Thyroid gland (tissue), 4 donors: ENCODE measurements around the gene MON2. TPM values are rescaled to one million over a fixed set of nuclear protein-coding genes. Genes with fewer than 3 reads are reported as not detected.
A peak's percentile ranks its signal among the peaks of the same experiment; 100 is the strongest.

ENCODE experiments used
- DNase-seq, 2 donors: peaks; one replicate each; pipeline ENCODE4 v3.0.0-alpha.2; 2019
- H3K27ac ChIP-seq, 3 donors: fragments of 200-600 bp; sonication (generic); 1 replicate in 2 of 3; 2 replicates in 1 of 3; pipeline ENCODE4 v1.5.1; 2016 to 2019; ENCODE audit warnings: mild to moderate bottlenecking in 1 of 3, moderate library complexity in 1 of 3
- H3K27me3 ChIP-seq: fragments of 200-600 bp; sonication (generic); one replicate; pipeline ENCODE4 v1.5.1; 2019
- H3K36me3 ChIP-seq, 2 donors: fragments of 200-600 bp; sonication (generic); one replicate each; pipeline ENCODE4 v1.5.1; 2016 to 2019
- H3K4me1 ChIP-seq, 2 donors: fragments of 200-600 bp; sonication (generic); one replicate each; pipeline ENCODE4 v1.5.1; 2017 to 2019
- H3K4me3 ChIP-seq, 3 donors: fragments of 200-600 bp; sonication (generic); replicated peaks in 1 of 3; 1 replicate in 2 of 3; 2 replicates in 1 of 3; pipeline ENCODE4 v1.5.1; 2016; ENCODE audit warnings: mild to moderate bottlenecking in 1 of 3
- H3K9me3 ChIP-seq: fragments of 200-600 bp; sonication (generic); one replicate; pipeline ENCODE4 v1.5.1; 2017
- POLR2A ChIP-seq, 2 donors: fragments of 450-650 bp; IDR thresholded peaks; one replicate each; pipeline ENCODE4 v1.6.1; 2017; ENCODE audit warnings: antibody characterized with exemption in 2 of 2, mild to moderate bottlenecking in 2 of 2, moderate library complexity in 1 of 2
- WGBS, 2 donors: methylation state at CpG; one replicate each; pipeline ENCODE4 v1.1.5; 2017; 5-methylcytosine and 5-hydroxymethylcytosine counted together
- intact Hi-C: fragments of 100-400 bp; cut with DNase I; formaldehyde crosslinking; loops from one replicate; pipeline ENCODE4 v1.15.1; 2023
- total RNA-seq, 4 donors: library from RNA; depleted of rRNA; stranded (reverse); fragments of >200 nt; gene quantifications; one replicate each; pipeline ENCODE4 v1.2.3, GENCODE V29; 2016
- TF ChIP-seq, protein P1 (sequence below), 6 experiments: fragments of 200-600 bp in 3 of 6; fragments of 450-650 bp in 3 of 6; sonication (generic) in 3 of 6; IDR thresholded peaks; one replicate each; pipeline ENCODE4 v1.5.1; 2016 to 2019; ENCODE audit warnings: antibody characterized with exemption in 6 of 6, mild to moderate bottlenecking in 2 of 6, inconsistent platforms in 1 of 6, moderate library complexity in 1 of 6

Gene MON2
- total RNA-seq, 4 donors from 2014 or later = 109 to 189 (median 126) TPM

DNA sequence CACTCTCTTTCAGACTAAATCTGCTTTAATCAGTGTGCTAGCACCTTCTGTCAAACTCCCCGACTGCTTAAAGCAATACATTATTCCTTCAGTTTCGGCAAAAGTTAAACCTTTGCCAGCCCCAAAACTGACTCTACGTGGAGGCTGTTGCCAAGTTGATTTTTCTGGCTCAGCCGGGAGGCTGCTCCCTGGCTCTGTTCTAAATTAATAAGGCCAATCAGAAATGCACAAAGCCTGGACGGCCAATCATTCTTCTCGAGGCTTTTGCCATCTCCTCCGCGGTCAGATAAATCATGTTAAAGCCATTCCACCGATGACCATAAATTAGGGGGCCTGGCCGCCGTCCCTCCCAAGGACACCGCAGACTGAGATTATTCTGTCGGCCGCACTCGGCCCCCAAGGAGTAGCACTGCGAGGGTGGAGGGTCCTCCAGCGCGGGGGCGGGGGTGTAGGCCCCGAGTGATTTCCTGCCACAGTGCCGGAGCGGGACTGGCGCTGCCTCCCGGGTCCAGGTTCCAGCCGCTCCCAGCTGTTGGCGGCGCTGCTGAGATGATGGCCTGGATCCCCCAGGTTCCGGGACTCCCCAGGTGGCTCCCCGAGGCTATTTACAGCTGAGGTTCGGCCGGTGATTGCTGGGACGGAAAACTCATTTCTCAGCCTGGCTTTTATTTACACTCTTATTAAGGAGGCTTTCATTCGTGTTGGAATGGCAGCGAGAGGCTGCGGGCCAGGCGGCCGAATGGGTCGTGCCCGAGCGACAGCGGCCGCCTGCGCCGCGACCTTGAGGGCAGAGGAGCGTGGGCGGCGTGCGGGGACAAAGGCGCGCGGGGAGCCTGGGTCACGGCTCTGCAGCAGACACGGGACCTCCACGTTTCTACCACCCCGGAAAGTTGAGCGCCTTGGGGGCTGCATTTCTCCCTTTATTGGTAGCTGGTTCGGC, 165.1 kb downstream of the MON2 start:
- Histone ChIP-seq H3K27me3 (no peaks in the 10 kb centered on the region), H3K4me1 (peaks cover 22 to 54% of the 10 kb centered on the region in 2 donors), H3K4me3 (peak overlapping the region; percentile 2 to 24 (median 9)), H3K27ac (peak overlapping the region; percentile 24 to 82 (median 71)), H3K9me3 (no peaks in the 10 kb centered on the region), H3K36me3 (no peaks in the 10 kb centered on the region)
- WGBS, 2 donors = 28% methylated on average over 37 to 55 of the region's 58 CpGs
- intact Hi-C loops = no loop called here
- DNase-seq = peak; percentile 52 to 54
- TF ChIP-seq POLR2A (IDR thresholded peaks at IDR 0.05) = peak in 1 of 2 donors; percentile 33
- TF ChIP-seq, protein P1, sequence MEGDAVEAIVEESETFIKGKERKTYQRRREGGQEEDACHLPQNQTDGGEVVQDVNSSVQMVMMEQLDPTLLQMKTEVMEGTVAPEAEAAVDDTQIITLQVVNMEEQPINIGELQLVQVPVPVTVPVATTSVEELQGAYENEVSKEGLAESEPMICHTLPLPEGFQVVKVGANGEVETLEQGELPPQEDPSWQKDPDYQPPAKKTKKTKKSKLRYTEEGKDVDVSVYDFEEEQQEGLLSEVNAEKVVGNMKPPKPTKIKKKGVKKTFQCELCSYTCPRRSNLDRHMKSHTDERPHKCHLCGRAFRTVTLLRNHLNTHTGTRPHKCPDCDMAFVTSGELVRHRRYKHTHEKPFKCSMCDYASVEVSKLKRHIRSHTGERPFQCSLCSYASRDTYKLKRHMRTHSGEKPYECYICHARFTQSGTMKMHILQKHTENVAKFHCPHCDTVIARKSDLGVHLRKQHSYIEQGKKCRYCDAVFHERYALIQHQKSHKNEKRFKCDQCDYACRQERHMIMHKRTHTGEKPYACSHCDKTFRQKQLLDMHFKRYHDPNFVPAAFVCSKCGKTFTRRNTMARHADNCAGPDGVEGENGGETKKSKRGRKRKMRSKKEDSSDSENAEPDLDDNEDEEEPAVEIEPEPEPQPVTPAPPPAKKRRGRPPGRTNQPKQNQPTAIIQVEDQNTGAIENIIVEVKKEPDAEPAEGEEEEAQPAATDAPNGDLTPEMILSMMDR (IDR thresholded peaks at IDR 0.05) = peak in 2 of 6 experiments; percentile 10 to 30

DNA sequence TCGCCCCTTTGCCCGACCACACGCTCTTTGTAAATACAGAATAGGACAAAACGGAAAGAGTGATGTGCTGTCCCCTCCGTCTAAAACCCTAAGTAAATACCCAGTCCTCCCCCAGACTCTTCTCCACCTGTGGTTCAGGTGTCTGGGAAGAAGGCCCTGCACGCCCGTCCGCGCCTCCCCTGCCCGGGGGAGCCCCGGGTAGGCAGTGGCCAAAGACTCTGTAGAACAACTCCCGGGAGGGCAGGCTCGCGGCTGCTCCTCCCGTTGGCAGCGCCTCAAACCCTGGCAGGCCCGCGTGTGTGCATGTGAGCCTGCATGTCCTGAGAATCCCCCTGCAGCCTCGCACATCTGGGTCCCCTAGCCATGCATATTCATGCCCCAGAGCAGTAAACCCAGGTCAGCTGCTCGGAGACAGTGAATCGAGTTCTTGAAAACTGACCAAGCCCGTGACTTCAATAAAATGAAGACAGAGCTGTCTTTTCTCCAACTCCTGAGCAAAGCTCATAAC, 165.8 kb downstream of the MON2 start:
- H3K4me1 ChIP-seq = peaks cover 24 to 54% of the 10 kb centered on the region in 2 donors
- no peaks in the 10 kb centered on the region for H3K9me3 ChIP-seq
- peak overlapping the region in 1 of 3 donors; percentile 24 for H3K4me3 ChIP-seq
- peak overlapping the region; percentile 24 to 82 (median 71) for H3K27ac ChIP-seq
- 17% methylated on average over 11 to 17 of the region's 22 CpGs for WGBS, 2 donors
- peak; percentile 54 to 74 for DNase-seq
- intact Hi-C loops = no loop called here
- H3K36me3 ChIP-seq = no peaks in the 10 kb centered on the region
- no peaks in the 10 kb centered on the region for H3K27me3 ChIP-seq
- TF ChIP-seq, protein P1 (IDR thresholded peaks at IDR 0.05) = no peak
- peak in 1 of 2 donors; percentile 38 for TF ChIP-seq POLR2A (IDR thresholded peaks at IDR 0.05)

DNA sequence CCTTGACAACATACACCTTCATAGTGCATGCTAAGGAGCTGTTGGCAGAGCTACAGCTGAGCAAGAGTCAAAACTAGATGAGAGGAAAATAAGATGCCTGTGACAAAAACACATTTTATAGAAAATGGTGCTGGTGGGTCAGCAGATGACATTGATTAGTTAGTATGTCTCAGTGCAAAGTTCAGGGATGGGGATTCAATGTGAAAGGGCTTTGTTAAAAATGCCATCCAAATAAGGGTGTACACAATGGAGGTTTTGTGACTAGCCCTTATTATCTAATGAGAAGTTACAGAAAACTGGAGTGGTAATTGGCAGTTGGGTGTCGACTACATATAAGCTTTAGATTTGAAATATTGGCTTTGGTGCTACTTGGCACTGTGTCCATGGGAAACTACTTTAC, 169.0 kb downstream of the MON2 start:
- Histone ChIP-seq H3K27me3 (no peaks in the 10 kb centered on the region), H3K36me3 (no peaks in the 10 kb centered on the region), H3K4me3 (no peak overlapping the region), H3K9me3 (no peaks in the 10 kb centered on the region), H3K4me1 (peaks cover 24 to 43% of the 10 kb centered on the region in 2 donors), H3K27ac (peak overlapping the region; percentile 16 to 70 (median 69))
- WGBS, 2 donors = 59 to 81% methylated on average over 1 of the region's 1 CpG
- no peak for DNase-seq
- no peak for TF ChIP-seq POLR2A (IDR thresholded peaks at IDR 0.05)
- TF ChIP-seq, protein P1 (IDR thresholded peaks at IDR 0.05) = no peak
- intact Hi-C loops = no loop called here

DNA sequence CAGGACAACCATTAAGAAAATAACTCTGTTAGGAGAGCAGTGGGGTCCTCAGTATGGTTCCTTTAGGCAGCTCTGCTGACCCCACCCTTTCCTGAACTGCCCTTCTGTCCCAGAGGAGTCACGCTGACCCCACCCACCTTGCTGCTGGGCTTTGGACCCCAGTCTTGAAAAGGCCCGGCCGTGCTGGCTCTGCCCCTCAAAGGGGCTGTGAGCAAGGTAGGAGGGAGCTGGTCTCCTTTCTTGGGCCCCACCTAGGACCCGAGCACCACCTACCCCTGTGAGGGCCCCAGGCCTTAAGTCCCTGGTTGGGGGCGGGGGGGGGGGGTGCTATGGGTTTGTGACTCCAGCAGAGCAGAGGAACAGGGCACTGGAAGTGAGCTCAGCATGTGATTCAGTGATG, 171.1 kb downstream of the MON2 start:
- H3K4me1 ChIP-seq = peaks cover 17 to 32% of the 10 kb centered on the region in 2 donors
- no peak for DNase-seq
- H3K27me3 ChIP-seq = no peaks in the 10 kb centered on the region
- no peaks in the 10 kb centered on the region for H3K9me3 ChIP-seq
- intact Hi-C loops = no loop called here
- peak overlapping the region in 2 of 3 donors; percentile 69 to 70 for H3K27ac ChIP-seq
- no peak overlapping the region for H3K4me3 ChIP-seq
- 72 to 100% methylated on average over 1 to 4 of the region's 5 CpGs for WGBS, 2 donors
- H3K36me3 ChIP-seq = no peaks in the 10 kb centered on the region
- no peak for TF ChIP-seq POLR2A (IDR thresholded peaks at IDR 0.05)
- TF ChIP-seq, protein P1 (IDR thresholded peaks at IDR 0.05) = no peak
